GM11168 (cell line): ENCODE data around the gene ZBTB2.

Experiments
- in situ Hi-C: fragments of 300-500 bp; cut with MboI; formaldehyde crosslinking; loops from one replicate; pipeline ENCODE4 v1.12.0; 2022; ENCODE audit warnings: low sequenced_read_pairs; ENCODE audit not compliant: unreplicated experiment

Gene ZBTB2

GRCh38 chr6:151391471-151392413, at the start of gene ZBTB2:
TSS of gene ZBTB2 (minus strand) at chr6:151391559. CDS start at chr6:151373637, 17,922 bp downstream.
- in situ Hi-C loops: no loop called here

GRCh38 chr6:151440930-151441329, 49.6 kb upstream of the ZBTB2 start:
- in situ Hi-C loops: loop anchor here (10.0 kb wide), 1 partner anchor 234 kb away; no protein-coding TSS in a partner anchor

- in situ Hi-C loops: loop anchor here (10.0 kb wide), 1 partner anchor 234 kb away; no protein-coding TSS in a partner anchor
Measured at GRCh38 chr6:151440498-151440897, 49.1 kb upstream of the ZBTB2 start.

GRCh38 chr6:151437401-151437800, 46.0 kb upstream of the ZBTB2 start:
- in situ Hi-C loops: no loop called here

GRCh38 chr6:151436802-151437201, 45.4 kb upstream of the ZBTB2 start:
- in situ Hi-C loops: no loop called here

GRCh38 chr6:151436300-151436699, 44.9 kb upstream of the ZBTB2 start:
- in situ Hi-C loops: no loop called here

- in situ Hi-C loops: no loop called here
Measured at GRCh38 chr6:151434369-151434768, 43.0 kb upstream of the ZBTB2 start.

GRCh38 chr6:151432651-151433050, 41.3 kb upstream of the ZBTB2 start:
- in situ Hi-C loops: no loop called here

- in situ Hi-C loops: no loop called here
Measured at GRCh38 chr6:151431337-151431736, 40.0 kb upstream of the ZBTB2 start.

- in situ Hi-C loops: no loop called here
Measured at GRCh38 chr6:151430886-151431285, 39.5 kb upstream of the ZBTB2 start.

GRCh38 chr6:151428093-151428735, 36.9 kb upstream of the ZBTB2 start:
- in situ Hi-C loops: no loop called here

GRCh38 chr6:151425561-151425960, 34.2 kb upstream of the ZBTB2 start:
- in situ Hi-C loops: no loop called here

GRCh38 chr6:151422981-151423380, 31.6 kb upstream of the ZBTB2 start:
- in situ Hi-C loops: no loop called here

- in situ Hi-C loops: no loop called here
Measured at GRCh38 chr6:151417477-151417876, 26.1 kb upstream of the ZBTB2 start.

- in situ Hi-C loops: no loop called here
Measured at GRCh38 chr6:151414641-151415260, 23.4 kb upstream of the ZBTB2 start.

- in situ Hi-C loops: no loop called here
Measured at GRCh38 chr6:151413372-151414145, 22.2 kb upstream of the ZBTB2 start.

GRCh38 chr6:151412909-151413308, 21.6 kb upstream of the ZBTB2 start:
- in situ Hi-C loops: no loop called here

- in situ Hi-C loops: no loop called here
Measured at GRCh38 chr6:151409679-151410078, 18.3 kb upstream of the ZBTB2 start.

- in situ Hi-C loops: no loop called here
Measured at GRCh38 chr6:151409260-151409659, 17.9 kb upstream of the ZBTB2 start.

- in situ Hi-C loops: no loop called here
Measured at GRCh38 chr6:151408858-151409257, 17.5 kb upstream of the ZBTB2 start.
